Measurements from ENCODE around the gene VPREB3.

- no peak for TF ChIP-seq EZH2 (optimal IDR thresholded peaks at IDR 0.05; ENCODE audit: low read depth, low read length)
- no peak for TF ChIP-seq EZH2phosphoT487 (IDR thresholded peaks at IDR 0.05; ENCODE audit: low read length)
- TF ChIP-seq CTCF (IDR thresholded peaks at IDR 0.05; ENCODE audit: low read length): no peak
Measured at GRCh38 chr22:23705358-23705757, 48.9 kb downstream of the VPREB3 start.
